OCI-LY7 (cell line): ENCODE measurements around the gene PPY.

Experiments used
- EZH2phosphoT487 ChIP-seq: fragments of 200-600 bp; sonication (generic); IDR thresholded peaks from 2 replicates; pipeline ENCODE4 v1.6.1; 2018; ENCODE audit warnings: low read depth, borderline replicate concordance, mild to moderate bottlenecking, mixed run types, antibody characterized with exemption, low read length, moderate library complexity, mixed read lengths
- TF ChIP-seq, protein P1 (sequence below): fragments of 200-600 bp; sonication (generic); conservative IDR thresholded peaks from 2 replicates; pipeline ENCODE4 v1.5.1; 2014; ENCODE audit warnings: mild to moderate bottlenecking, antibody characterized with exemption, low read length, moderate library complexity, mixed read lengths

DNA sequence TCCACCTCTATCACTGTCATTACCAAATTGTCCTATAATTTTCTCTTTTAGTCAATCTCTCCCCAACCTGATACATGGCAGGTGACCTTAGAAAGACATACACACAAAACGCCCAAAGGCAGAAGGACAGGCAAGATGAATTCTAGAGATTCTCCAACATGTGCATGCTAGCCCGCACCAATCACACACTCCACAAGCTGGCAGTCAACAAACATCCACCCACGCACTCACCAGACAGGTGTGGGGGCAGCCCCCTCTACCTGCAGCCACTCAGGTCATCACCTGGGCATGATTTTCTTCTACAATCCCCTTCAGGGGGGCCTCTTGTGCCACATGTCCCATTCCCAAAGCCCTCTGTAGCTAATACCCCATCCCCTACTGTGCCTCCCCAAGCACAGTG lies 44.4 kb downstream of the PPY start:
- TF ChIP-seq, protein P1, sequence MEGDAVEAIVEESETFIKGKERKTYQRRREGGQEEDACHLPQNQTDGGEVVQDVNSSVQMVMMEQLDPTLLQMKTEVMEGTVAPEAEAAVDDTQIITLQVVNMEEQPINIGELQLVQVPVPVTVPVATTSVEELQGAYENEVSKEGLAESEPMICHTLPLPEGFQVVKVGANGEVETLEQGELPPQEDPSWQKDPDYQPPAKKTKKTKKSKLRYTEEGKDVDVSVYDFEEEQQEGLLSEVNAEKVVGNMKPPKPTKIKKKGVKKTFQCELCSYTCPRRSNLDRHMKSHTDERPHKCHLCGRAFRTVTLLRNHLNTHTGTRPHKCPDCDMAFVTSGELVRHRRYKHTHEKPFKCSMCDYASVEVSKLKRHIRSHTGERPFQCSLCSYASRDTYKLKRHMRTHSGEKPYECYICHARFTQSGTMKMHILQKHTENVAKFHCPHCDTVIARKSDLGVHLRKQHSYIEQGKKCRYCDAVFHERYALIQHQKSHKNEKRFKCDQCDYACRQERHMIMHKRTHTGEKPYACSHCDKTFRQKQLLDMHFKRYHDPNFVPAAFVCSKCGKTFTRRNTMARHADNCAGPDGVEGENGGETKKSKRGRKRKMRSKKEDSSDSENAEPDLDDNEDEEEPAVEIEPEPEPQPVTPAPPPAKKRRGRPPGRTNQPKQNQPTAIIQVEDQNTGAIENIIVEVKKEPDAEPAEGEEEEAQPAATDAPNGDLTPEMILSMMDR, result no peak
- no peak for TF ChIP-seq EZH2phosphoT487
